Karpas-422 (cell line): ENCODE measurements around the gene TBX10. TPM values are rescaled to one million over a fixed set of nuclear protein-coding genes. Genes with fewer than 3 reads are reported as not detected.
"Not testable (repeated sequence)": the region's sequence is repeated elsewhere in the genome, so short reads cannot be mapped to it uniquely, and the experiment has no call there.

ENCODE experiments used
- DNase-seq: peaks from one replicate; pipeline ENCODE4 v3.0.0-alpha.2; 2015
- H2AFZ ChIP-seq: fragments of 200-600 bp; sonication (generic); 2 replicates; pipeline ENCODE4 v1.6.1; 2014; ENCODE audit warnings: antibody characterized with exemption, low read length, mixed read lengths
- H3K27ac ChIP-seq: fragments of 200-600 bp; sonication (generic); 2 replicates; pipeline ENCODE4 v1.5.1; 2014; ENCODE audit warnings: mild to moderate bottlenecking, low read length, moderate library complexity
- H3K27me3 ChIP-seq: fragments of 200-600 bp; sonication (generic); 2 replicates; pipeline ENCODE4 v1.6.1; 2014; ENCODE audit warnings: low read length, mixed read lengths
- H3K36me3 ChIP-seq: fragments of 200-600 bp; sonication (generic); 2 replicates; pipeline ENCODE4 v1.6.1; 2014; ENCODE audit warnings: low read length, mixed read lengths; ENCODE audit not compliant: insufficient read depth
- H3K4me1 ChIP-seq: fragments of 200-600 bp; sonication (generic); 2 replicates; pipeline ENCODE4 v1.6.1; 2014; ENCODE audit warnings: mild to moderate bottlenecking, low read length, mixed read lengths
- H3K4me2 ChIP-seq: fragments of 200-600 bp; sonication (generic); 2 replicates; pipeline ENCODE4 v1.6.1; 2014; ENCODE audit warnings: low read length, low read depth, mild to moderate bottlenecking; ENCODE audit not compliant: poor library complexity, severe bottlenecking
- H3K4me3 ChIP-seq: fragments of 200-600 bp; sonication (generic); 2 replicates; pipeline ENCODE4 v1.5.1; 2014; ENCODE audit warnings: mild to moderate bottlenecking, antibody characterized with exemption, low read length, mixed read lengths
- H3K79me2 ChIP-seq: fragments of 200-600 bp; sonication (generic); 2 replicates; pipeline ENCODE4 v1.6.1; 2014; ENCODE audit warnings: mild to moderate bottlenecking, low read length, mixed read lengths
- H3K9ac ChIP-seq: fragments of 200-600 bp; sonication (generic); 2 replicates; pipeline ENCODE4 v1.6.0; 2014; ENCODE audit warnings: low read length
- H3K9me2 ChIP-seq: fragments of 200-600 bp; sonication (generic), shearing (Covaris generic); replicated peaks from 2 replicates; pipeline ENCODE4 v1.6.0; 2014; ENCODE audit warnings: mild to moderate bottlenecking, low read length, moderate library complexity; ENCODE audit not compliant: insufficient read depth
- H3K9me3 ChIP-seq: fragments of 300-700, 200-600 bp; sonication (generic); 2 replicates; pipeline ENCODE4 v1.6.1; 2014; ENCODE audit warnings: low read length, mixed read lengths
- H4K20me1 ChIP-seq: fragments of 200-600 bp; sonication (generic); 2 replicates; pipeline ENCODE4 v1.6.1; 2014; ENCODE audit warnings: mild to moderate bottlenecking, antibody characterized with exemption, low read length, low read depth; ENCODE audit not compliant: insufficient read depth
- total RNA-seq: library from RNA; depleted of rRNA; stranded (reverse); fragments of >200 nt; shearing (Covaris generic); gene quantifications from 2 replicates; pipeline ENCODE4 v1.2.3, GENCODE V29; 2014; ENCODE audit warnings: low replicate concordance; rRNA removed

The TBX10 gene
- not detected in 2 replicates for total RNA-seq

DNA sequence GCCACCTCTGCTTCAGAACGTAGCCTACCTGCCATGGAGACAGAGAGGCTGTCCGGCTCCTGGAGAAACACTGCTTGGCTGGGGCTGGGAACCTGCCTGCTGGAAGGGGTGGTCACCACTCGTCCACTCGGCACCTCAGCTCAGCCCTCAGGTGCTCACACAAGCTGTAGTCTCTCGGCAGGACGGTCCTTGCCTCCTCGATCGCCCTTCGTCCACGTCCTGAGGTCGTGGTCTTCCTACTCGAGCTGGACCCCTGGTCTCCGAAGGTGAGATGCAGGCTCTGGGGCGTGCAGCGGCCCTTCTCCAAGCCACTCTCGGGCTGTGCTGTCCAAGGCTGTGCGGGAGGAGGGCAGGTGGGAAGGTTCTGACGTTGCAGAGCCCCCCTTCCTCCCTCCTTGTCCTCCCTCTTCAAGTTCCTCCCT is at the start of gene TBX10:
TBX10 (minus strand) TSS at position 326 of the 422 bp plus-strand sequence; CDS start at position 35, 291 bp downstream.
- Histone ChIP-seq H3K9ac (no peak within 1 kb of the TSS), H3K9me3 (peaks cover 4% of the 10 kb centered on the region; the same call in 1 of the 2 replicates), H3K9me2 (no peaks in the 10 kb centered on the region), H3K4me1 (no peaks in the 10 kb centered on the region), H3K36me3 (no peaks in the 10 kb centered on the region), H3K4me2 (no peak within 1 kb of the TSS), H4K20me1 (no peaks in the 10 kb centered on the region), H3K27me3 (no peaks in the 10 kb centered on the region; the same call in 1 of the 2 replicates), H2AFZ (no peak within 1 kb of the TSS), H3K4me3 (no peak within 1 kb of the TSS), H3K27ac (no peak within 1 kb of the TSS), H3K79me2 (no peaks in the 10 kb centered on the region)
- DNase-seq, result no peak

GRCh38 chr11:67689178-67689577 is 49.6 kb upstream of the TBX10 start:
- Histone ChIP-seq H3K79me2 (no peaks in the 10 kb centered on the region), H3K9me3 (no peaks in the 10 kb centered on the region), H3K4me3 (no peak overlapping the region), H2AFZ (no peak overlapping the region), H3K4me2 (no peak overlapping the region), H3K27ac (no peak overlapping the region), H3K9ac (no peak overlapping the region), H3K36me3 (no peaks in the 10 kb centered on the region), H4K20me1 (no peaks in the 10 kb centered on the region), H3K9me2 (no peaks in the 10 kb centered on the region), H3K4me1 (peaks cover 25% of the 10 kb centered on the region), H3K27me3 (no peaks in the 10 kb centered on the region)
- DNase-seq, result no peak

DNA sequence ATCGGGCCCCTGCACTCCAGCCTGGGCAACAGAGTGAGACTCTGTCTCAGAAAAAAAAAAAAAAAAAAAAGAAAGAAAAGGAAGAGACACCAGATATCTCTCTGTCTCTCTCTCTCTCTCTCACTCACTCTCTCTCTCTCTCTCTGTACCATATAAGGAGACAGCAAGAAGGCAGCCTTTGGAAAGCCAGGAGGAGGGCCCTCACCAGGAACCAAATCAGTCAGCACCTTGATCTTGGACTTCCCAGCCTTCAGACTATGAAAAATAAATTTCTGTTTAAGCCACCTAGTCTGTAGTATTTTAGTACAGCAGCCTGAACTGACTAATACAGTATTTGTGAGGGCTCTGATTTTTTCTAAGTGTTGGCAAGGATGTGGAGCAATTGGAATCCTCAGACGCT is 48.4 kb upstream of the TBX10 start:
- no peaks in the 10 kb centered on the region for H4K20me1 ChIP-seq
- peaks cover 25% of the 10 kb centered on the region for H3K4me1 ChIP-seq
- H3K4me2 ChIP-seq, result no peak overlapping the region
- no peak overlapping the region for H3K4me3 ChIP-seq
- no peak overlapping the region for H2AFZ ChIP-seq
- H3K36me3 ChIP-seq, result no peaks in the 10 kb centered on the region
- H3K27ac ChIP-seq, result no peak overlapping the region
- H3K9ac ChIP-seq, result no peak overlapping the region
- no peaks in the 10 kb centered on the region for H3K9me3 ChIP-seq
- no peak for DNase-seq
- no peaks in the 10 kb centered on the region for H3K9me2 ChIP-seq
- H3K79me2 ChIP-seq, result no peaks in the 10 kb centered on the region
- no peaks in the 10 kb centered on the region for H3K27me3 ChIP-seq

DNA sequence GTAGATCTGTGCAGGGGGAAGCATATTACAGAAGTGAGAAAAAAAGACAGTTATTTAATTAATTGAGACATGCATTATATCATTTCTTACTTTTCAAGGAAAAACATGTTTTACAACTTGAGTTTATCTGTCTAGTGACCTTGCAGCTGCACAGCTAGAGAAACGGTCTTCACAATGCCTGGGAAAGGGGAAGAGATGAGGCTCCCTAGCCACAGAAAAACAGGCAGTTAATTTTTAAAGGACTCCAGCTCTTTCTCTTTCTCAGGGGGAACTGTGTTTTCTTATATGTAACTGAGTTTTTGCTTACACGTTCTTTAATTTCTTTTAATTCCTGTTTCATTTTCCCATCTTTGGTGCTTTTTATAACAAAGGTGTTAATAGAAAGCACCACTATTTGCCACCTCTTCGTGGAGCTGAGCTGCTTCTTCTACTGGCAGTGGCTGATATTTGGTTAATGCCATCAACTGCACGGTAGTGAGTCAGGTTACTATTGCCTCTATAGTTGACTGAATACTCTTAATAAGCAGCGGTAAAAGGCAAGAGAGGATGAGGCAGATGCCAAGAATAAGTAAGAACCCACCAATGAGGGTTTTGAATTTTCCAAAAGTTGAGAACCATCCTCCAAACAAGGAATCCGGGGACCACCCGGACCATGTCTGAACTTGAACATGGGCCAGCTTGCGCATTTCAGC is 46.2 kb upstream of the TBX10 start:
- peaks cover 29% of the 10 kb centered on the region for H3K4me1 ChIP-seq
- not testable (repeated sequence) for H3K27me3 ChIP-seq, H3K79me2 ChIP-seq, H4K20me1 ChIP-seq, H3K9ac ChIP-seq, H3K9me3 ChIP-seq, H3K27ac ChIP-seq, DNase-seq, H3K4me2 ChIP-seq, H2AFZ ChIP-seq, H3K9me2 ChIP-seq, H3K36me3 ChIP-seq, H3K4me3 ChIP-seq

DNA sequence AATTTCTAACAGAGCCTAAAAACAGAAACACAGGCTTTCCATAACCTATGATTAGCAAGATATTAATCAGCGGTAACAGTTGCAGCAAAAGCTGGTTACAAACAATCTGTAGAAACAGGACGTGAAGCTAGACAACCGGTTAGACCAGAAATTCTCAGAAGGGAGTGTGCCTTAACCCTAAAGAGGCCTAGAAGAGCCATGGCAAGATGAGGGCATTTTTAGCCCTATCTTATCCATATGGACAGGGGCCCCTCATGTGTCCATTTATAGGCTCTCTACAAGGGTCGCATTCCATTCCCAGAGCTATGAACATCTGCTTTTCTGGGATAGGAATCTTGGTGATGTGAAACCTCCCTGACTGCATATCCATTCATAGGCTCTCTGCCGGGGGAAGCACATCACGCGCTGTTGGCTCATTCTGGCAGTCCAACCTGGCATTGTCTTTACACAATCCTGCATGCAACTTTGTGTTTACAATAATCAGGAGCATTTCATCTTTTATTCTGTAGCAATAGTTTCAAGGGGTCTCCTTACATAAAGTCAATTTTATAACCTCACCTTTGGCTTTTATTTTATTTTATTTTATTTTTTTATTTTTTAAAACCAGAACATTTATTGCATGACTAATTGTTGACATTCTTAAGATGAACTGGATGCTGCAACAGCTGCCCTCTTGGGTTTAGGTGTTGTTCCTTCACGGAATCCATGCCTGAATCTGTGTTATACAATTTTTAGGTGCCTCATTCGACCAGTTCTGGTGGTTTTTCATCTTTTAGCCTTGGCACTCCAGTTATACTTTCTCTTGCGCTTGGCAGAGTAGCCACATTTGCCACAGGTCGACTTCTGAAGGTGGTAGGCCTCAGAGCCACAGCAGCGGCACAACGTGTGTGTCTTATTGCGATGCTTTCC is 42.8 kb upstream of the TBX10 start:
- H3K27ac ChIP-seq, H3K4me2 ChIP-seq, DNase-seq, H3K9ac ChIP-seq, H3K9me2 ChIP-seq, H2AFZ ChIP-seq, H4K20me1 ChIP-seq, H3K4me3 ChIP-seq, H3K79me2 ChIP-seq, H3K27me3 ChIP-seq, H3K9me3 ChIP-seq, H3K36me3 ChIP-seq: not testable (repeated sequence)
- peaks cover 22% of the 10 kb centered on the region for H3K4me1 ChIP-seq

DNA sequence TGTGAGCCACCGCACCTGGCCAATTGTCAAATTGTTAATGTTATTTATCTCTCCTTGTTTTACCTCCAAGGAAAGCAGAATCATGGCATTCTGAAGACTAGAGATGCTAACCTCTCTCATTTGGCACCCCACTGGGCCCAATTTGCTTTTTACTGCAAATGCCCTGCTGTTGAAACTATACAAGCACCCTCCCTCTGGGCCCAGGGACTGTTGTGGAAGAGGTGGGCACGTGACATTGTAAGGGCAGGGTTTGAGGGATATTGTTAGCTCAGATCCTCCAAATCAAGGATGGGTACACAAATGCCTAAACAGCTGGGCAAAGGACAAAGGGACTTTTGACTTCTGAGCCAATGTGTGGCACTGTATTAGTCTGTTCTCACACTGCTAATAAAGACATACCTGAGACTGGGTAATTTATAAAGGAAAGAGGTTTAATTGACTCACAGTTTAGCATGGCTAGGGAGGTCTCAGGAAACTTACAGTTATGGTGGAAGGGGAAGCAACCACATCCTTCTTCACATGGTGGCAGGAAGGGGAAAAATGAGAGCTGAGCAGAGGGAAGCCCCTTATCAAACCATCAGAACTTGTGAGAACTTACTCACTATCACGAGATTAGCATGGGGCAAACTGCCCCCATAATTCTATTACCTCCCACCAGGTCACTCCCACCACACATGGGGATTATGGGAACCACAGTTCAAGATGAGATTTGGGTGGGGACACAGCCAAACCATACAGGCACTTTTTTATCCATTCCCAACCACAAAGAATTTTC is 41.3 kb upstream of the TBX10 start:
- Histone ChIP-seq H3K9me2 (no peaks in the 10 kb centered on the region), H3K4me1 (peaks cover 18% of the 10 kb centered on the region), H3K4me2 (no peak overlapping the region), H3K27ac (no peak overlapping the region), H3K27me3 (no peaks in the 10 kb centered on the region; the same call in 1 of the 2 replicates), H3K36me3 (no peaks in the 10 kb centered on the region), H3K79me2 (no peaks in the 10 kb centered on the region), H2AFZ (no peak overlapping the region), H3K4me3 (no peak overlapping the region), H3K9me3 (no peaks in the 10 kb centered on the region), H4K20me1 (no peaks in the 10 kb centered on the region), H3K9ac (no peak overlapping the region)
- no peak for DNase-seq

DNA sequence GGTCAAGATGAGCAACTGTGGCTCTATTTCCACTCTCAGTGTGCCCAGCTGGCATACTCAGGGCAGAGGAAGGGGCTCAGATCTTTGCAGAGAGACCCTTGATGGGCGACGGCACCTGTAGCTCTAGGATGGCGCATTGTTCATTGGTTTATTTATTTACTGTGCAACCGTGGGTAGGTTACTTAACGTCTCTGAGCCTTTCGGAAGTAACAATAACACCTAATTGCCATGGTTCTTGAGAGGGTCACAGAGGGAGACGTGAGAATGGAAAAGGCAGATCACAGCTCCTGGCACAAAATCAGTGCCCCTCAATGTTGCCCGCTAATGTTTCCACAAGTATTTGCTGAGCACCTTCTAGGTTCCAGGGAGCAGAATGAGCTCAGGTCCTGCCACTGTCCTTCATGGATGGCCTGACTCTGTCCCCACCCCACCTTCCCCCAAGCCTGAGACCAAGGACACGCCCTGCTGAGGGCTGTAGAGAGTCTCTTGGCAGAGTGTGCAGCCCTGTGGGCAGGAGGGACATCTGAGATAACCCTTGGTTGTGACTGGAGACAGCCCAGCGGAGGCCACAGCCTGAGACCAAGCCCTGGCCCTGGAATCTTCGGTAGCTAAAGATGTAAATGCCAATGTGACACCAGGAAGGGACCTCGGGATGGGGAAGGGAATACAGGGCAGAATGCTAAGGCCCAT is 35.6 kb upstream of the TBX10 start:
- Histone ChIP-seq H4K20me1 (no peaks in the 10 kb centered on the region), H3K9ac (no peak overlapping the region), H3K27me3 (0 out of 2 replicates have a peak, but pooled peaks cover 2% of the 10 kb centered on the region), H3K4me3 (no peak overlapping the region), H3K4me1 (no peaks in the 10 kb centered on the region), H3K27ac (no peak overlapping the region), H3K9me2 (no peaks in the 10 kb centered on the region), H3K36me3 (no peaks in the 10 kb centered on the region), H3K9me3 (no peaks in the 10 kb centered on the region), H3K79me2 (no peaks in the 10 kb centered on the region), H3K4me2 (no peak overlapping the region), H2AFZ (no peak overlapping the region)
- DNase-seq, result no peak
